ENCODE results near the gene ACSL4.

DNA sequence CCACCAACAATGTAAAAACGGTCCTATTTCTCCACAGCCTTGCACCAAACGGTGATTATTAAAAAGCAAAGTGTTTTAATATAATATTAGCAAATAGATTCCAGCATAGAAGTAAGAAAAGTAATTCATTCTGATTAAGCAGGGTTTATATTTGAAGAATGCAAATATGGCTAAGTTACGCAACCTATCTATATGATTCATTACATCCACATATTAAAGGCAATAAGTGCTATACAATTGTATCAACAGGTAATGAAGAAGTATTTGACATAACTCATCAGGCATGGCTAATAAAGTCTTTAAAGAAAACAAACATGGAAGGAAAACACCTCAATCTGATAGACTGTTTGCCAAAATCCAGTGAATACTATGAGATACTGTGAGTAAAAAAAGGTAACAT, 137.0 kb downstream of the ACSL4 start:
- TF ChIP-seq SP1 (IDR thresholded peaks at IDR 0.05) (no peak), TARDBP (IDR thresholded peaks at IDR 0.05) (no peak)
